HPDE6-E6E7 (cell line): ENCODE data around the gene HOXB13.

Experiments
- DNase-seq: peaks from one replicate; pipeline ENCODE4 v3.0.0; 2011; ENCODE audit warnings: missing footprints; ENCODE audit errors: extremely low spot score

Gene HOXB13

DNA sequence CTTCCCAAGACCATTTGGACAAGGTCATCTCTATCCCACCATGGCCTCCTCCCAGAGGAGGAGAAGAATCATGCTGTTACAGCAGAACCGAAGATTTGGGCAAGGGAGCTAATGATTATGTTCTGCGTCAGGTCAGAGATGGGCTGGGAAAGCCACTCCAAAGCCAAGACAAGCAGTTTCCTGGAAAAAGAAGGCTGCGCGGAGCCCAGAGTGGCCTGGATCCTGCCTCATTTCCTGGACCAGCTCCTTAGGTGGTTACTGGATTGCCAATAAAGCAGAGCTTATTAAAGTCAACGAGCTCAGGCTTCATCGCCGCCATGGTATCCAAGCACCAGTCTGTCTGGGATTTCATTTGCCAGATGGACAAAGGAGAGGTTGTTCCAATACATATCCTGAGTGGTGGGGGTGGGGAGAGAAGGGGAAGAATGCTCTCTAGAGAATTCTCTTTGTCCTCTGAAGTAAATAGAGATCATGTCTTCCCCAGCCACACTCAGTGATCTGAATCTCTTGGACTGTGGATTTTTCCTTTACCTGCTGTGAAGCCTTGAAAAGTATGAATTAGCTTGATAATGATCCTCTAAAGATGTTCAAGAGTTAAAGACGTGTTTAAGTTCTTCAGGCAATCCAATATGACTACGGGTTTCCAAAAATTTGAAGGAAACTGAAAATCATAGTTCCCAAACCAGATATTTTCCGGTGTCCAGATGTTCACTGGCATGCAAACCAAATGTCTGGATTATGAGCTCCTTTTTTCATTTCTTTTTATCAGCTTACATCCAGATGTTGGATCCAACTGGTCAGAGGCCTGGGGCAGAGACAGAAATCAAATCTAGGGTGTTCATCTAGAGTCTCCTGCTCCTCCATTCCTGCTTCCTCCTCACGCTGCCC is 23.9 kb downstream of the HOXB13 start:
- no peak for DNase-seq

DNA sequence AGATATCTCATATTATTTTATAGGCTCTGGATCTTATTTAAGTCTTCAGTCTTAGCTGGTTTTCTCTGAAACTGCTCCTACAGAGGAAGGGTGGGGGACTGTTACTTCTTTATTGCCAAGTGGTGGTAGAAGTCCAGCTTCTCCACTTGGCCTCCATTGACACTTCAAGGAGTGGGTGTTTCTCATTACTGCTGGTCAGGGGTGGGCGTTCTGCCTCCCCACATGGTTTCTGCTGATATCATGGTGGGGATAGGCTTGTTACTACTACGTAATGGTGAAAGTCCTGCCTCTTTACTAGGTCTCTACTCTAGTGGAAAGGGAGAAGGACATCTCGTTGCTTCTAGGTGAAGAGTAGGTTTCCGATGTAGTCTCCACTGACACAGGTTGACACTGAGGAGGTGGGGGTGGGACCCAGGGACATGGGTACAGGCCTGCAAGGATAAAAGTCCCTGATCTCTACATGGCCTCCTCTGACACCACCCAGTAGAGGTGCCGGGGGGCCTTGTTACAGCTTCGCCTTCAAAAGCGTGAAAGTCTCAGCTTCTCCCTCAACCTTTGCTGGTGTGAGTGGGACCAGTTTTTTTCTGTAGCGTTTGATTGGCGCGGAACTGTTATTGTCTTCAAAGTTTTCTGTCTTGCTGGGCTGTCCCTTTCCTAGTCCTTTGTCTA is 26.6 kb downstream of the HOXB13 start:
- no peak for DNase-seq

DNA sequence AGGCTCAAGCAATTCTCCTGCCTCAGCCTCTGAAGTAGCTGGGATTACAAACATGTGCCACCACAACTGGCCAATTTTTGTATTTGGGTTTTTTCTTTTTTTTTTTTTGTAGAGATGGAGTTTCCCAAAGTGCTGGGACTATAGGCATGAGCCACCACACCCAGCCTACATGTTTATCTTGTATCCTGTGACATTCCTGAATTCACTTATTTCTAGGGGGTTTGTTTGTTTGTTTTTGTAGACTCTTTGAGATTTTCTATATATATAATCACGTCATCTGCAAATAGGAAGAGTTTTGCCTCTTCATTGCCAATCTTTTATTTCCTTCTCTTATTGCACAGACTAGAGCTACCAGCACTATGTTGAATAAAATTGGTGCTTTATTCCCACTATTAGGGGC is 35.4 kb downstream of the HOXB13 start:
- no peak for DNase-seq

DNA sequence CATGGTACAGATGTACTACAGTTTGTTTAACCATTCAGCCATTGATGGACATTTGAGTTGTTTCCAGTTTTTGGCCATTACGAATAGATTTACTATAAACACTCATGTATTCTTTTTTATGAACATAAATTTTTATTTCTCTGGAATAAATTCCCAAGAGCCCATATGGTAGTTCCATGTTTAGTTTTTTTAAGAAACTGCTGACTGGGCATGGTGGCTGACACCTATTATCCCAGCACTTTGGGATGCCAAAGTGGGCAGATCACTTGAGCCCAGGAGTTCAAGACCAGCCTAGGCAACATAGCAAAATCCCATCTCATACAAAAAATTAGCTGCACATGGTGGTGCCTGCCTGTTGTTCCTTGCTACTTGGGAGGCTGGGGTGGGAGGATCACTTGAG is 36.5 kb downstream of the HOXB13 start:
- no peak for DNase-seq

DNA sequence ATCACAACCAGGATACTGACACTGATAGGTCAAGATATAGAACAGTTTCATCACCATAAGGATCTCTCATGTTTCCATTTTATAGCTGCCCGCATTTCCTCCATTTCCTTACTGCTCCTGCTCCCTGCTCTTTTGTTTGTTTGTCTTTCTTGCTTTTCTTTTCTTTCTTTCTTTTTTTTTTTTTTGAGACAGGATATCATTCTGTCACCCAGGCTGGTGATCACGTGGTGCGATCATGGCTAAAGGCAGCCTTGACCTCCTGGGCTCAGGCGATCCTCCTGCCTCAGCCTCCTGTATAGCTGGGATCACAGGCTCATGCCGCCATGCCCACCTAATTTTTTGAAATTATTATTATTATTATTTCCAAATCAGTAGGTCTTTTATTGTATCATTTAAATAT is 37.9 kb downstream of the HOXB13 start:
- DNase-seq, result no peak

DNA sequence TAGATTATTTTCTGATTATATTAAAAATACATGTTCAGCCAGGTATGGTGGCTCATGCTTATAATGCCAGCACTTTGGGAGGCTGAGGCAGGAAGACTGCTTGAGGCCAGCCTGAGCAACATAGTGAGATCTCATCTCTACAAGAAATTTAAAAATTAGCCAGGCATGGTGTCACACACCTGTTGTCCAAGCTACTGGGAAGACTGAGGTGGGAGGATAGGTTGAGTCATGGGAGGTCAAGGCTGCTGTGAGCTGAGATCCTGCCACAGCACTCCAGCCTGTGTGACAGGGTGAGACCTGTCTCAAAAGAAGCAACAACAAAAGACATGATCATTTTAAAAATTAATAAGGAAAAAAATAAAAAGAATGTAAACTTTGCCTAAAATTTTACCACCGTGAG is 46.9 kb downstream of the HOXB13 start:
- no peak for DNase-seq

DNA sequence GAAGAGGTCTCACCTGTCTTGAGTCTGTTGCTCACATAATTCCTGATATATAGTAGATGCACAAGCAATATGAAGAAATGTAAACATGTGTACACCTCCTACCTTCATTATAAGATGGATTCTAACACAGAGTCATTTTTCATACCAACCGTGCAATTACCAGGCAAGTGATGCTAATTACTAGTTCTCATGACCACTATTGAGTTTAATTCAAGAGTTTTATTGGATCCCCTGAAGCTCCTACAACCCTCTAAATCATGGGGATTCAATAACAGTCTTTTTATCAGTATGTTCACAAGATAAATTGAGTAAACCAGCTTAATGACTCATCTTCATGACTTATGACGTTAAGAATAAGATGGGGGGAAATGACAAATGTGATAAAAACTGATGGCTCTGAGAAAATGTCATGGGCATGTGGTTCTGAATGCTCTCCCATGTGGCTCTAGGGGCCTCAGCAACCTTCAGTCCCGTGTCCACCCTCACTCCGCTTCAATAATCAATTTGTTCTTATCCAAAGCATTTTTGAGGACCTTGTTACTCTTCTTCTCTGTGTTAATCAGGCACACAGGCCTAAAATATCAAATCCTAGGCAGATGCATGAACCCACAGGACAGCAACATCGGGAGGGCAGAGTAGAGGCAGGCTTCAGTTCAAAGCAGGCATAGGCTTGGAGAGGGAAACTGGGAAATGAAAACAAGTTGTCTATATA is 49.0 kb downstream of the HOXB13 start:
- no peak for DNase-seq

DNA sequence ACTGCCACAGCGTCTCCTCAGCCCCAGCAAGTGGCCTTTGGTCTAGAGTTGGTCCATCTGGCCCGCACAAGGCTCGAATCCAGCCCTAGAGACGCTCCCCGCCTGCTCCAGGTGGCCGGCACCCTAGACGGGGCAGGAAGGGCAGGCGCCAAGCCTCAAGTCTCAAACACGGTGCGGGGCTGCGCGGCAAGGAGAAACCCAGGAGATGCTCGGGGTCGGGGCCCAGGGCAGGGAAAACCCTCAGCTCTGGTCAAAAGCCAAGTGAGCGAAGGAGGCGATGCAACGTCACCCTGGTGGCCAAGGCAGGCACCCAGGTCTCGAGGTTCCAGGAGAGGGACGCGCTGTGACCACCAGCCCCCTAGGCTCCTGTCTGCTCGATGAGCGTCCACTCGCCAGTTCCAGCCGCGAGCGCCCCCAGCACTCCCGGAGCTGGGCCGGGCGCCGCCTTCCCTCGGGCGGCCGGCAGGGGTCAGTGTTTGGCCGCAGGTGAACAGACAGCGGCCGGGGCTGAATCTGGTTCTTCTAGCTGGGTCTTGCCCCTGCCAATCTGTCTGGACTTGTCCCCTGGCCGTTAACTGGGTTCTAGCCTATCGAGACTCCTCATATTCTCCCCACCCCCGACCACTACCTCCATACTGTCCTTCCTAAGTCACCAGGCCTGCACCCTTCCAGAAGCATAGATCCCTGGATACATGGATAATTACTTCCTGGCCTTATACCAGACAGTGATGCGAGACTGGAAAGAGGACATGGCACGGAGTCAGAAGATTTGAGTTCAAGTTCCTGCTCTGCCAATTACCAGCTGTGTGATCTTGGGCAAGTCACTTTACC is 50.2 kb downstream of the HOXB13 start:
- DNase-seq, result peak; percentile 72

DNA sequence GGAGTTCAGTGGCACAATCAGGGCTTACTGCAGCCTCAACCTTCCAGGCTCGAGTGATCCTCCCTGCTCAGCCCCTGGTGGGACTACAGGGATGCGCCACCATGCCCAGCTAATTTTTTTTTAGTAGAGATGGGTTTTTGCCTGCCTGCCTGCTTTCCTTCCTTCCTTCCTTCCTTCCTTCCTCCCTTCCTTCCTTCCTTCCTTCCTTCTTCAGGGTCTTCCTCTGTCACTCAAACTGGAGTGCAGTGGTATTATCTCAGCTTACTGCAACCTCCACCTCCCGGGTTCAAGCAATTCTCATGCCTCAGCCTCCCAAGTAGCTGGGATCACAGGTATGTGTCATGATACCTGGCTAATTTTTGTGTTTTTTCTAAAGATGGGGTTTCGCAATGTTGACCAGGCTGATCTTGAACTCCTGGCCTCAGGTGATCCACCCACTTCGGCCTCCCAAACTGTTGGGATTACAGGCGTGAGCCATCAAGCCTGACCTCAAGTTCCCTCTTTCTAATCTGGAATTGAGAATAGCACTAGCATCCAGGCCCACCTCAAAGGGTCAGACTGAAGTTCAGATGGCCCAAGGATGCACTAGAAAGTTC is 51.5 kb downstream of the HOXB13 start:
- DNase-seq, result no peak
